ENCODE data around the gene BIN1.

The BIN1 gene

DNA sequence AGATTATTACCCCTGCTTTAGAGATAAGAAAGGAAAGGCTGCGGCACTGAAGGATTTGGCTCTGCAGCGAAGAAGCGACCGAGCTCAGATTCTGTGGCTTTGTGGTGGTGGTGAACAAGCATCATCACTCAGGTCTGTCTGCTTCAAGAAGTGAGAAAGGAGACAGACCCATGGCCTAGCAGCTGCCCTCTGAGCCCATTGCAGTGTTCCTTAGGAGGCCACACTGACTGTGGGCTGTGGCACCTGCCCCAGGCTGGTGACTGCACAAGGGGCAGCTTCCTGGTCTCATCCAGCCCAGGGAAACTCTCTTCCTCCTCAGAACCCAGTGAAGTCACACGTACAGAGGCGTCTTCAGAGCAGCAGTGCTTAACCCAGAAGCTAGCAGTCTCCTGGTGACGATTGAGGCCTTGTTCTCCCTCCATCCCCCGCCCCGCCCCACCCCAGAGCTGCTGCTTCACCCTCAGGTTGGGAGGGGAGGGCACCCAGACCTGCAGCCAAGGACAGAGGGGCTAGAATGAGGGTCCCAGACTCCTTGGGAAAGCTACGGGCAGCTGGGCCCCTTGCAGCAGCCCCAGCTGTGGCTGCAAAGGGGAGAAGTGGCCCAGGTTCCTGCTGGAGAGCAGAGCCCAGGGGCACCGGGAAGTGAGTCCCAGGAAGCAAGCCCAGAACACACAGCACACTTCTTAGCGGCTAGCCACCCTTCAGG is 22.2 kb downstream of the BIN1 start:
- DNase-seq (ENCODE audit: low read depth): no peak
- TF ChIP-seq, protein P1, sequence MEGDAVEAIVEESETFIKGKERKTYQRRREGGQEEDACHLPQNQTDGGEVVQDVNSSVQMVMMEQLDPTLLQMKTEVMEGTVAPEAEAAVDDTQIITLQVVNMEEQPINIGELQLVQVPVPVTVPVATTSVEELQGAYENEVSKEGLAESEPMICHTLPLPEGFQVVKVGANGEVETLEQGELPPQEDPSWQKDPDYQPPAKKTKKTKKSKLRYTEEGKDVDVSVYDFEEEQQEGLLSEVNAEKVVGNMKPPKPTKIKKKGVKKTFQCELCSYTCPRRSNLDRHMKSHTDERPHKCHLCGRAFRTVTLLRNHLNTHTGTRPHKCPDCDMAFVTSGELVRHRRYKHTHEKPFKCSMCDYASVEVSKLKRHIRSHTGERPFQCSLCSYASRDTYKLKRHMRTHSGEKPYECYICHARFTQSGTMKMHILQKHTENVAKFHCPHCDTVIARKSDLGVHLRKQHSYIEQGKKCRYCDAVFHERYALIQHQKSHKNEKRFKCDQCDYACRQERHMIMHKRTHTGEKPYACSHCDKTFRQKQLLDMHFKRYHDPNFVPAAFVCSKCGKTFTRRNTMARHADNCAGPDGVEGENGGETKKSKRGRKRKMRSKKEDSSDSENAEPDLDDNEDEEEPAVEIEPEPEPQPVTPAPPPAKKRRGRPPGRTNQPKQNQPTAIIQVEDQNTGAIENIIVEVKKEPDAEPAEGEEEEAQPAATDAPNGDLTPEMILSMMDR (IDR thresholded peaks at IDR 0.05; ENCODE audit: control insufficient read depth, insufficient read depth, low read depth, low read length, missing control alignments): no peak
- H3K4me3 ChIP-seq (ENCODE audit: control insufficient read depth, low read depth, low read length): peak overlapping the region; percentile 10; the same call in 1 of the 2 replicates

DNA sequence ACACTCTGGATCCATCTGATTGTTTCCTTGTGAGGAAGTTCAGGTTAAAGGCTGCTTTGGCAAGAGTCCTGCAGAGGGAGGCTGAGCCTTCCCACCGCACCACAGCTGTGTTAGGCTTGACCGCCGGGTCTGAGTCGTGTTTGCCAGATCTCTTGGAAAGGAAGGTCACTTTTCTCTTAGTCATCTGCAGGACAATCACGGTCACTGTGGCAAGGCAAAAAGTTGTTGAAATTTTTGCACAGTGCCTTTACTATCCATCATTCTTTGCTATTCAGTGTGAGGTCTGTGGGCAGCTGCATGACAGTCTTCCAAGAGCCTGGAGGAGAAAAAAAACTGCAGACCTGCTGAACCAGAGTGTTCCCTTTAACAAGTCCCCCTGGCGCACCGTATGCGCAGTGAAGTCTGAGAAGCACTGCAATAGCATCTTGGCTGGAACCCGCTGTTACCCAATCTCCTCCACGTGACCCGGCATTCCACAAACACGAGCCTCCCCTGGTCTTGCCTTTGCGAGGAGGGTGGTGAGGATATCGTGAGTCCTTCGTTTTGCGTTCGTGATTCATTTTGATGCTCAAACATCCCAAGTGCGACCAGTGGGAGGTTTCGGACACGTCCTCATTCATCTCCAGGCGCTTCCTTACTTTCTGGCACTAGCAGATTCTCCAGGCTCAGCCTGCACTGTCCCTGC is 23.0 kb downstream of the BIN1 start:
- H3K4me3 ChIP-seq (ENCODE audit: control insufficient read depth, low read depth, low read length): peak overlapping the region; percentile 10; the same call in 1 of the 2 replicates

DNA sequence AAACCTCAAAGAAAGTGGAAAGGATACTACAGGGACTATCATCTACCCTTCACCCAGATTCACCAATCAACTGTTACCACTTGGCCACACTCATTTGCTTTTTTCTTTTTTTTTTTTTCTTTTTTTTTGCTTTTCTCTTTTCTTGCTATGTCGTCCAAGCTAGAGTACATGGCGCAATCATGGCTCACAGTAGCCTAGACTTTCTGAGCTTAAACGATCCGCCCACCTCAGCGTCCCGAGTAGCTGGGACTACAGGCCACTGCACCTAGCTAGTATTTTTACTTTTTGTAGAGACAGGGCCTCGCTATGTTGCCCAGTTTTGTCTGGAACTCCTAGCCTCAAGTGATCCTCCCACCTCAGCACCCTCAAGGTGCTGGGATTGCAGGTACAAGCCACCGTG is 24.0 kb downstream of the BIN1 start:
- TF ChIP-seq, protein P1 (IDR thresholded peaks at IDR 0.05; ENCODE audit: control insufficient read depth, insufficient read depth, low read depth, low read length, missing control alignments): no peak
- no peak overlapping the region for H3K4me3 ChIP-seq (ENCODE audit: control insufficient read depth, low read depth, low read length)
- DNase-seq (ENCODE audit: low read depth): no peak

More for the DNA sequence above, 23.0 kb downstream of the BIN1 start:
- TF ChIP-seq, protein P1 (IDR thresholded peaks at IDR 0.05; ENCODE audit: control insufficient read depth, insufficient read depth, low read depth, low read length, missing control alignments): peak; percentile 30
- DNase-seq (ENCODE audit: low read depth): peak; percentile 92

DNA sequence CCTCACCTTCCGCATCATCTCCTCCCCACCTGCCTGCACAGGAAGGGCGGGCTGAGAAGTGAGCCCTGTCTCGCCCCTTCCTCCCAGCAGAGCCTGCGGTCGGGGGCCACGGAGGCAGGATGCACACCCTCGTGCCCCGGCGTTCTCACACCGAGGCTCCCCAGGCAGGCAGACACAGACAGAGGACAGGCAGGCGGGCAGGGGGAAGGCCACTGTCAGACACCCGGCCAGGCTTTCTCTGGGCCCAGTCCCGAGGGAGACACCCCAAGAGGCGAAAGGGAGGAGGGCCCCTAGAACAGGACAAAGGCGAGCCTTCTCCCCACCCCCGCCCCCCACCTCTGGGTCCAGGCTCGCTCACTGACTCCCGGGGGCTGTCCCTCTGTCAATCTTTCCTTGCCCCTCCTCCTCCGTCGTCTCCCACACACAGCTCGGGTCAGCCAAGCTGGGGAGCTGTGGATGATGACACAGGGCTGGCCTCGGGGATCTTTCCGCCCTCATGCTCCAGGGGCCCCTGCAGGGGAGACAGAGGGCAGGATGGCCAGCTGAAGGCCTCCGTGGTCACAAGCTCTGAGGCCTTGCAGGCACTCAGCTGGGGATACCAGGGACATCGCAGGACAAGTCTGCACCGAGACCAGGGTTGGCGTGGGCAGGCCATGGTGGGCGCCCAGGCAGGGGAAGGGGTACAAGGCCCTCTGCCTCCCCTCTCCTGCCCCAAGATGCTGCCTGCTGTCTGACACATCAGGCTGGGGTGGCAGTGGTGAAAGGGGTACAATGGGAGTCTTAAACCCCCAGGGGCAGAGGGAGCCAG is 24.9 kb downstream of the BIN1 start:
- no peak overlapping the region for H3K4me3 ChIP-seq (ENCODE audit: control insufficient read depth, low read depth, low read length)
- DNase-seq (ENCODE audit: low read depth): no peak
- TF ChIP-seq, protein P1 (IDR thresholded peaks at IDR 0.05; ENCODE audit: control insufficient read depth, insufficient read depth, low read depth, low read length, missing control alignments): no peak

DNA sequence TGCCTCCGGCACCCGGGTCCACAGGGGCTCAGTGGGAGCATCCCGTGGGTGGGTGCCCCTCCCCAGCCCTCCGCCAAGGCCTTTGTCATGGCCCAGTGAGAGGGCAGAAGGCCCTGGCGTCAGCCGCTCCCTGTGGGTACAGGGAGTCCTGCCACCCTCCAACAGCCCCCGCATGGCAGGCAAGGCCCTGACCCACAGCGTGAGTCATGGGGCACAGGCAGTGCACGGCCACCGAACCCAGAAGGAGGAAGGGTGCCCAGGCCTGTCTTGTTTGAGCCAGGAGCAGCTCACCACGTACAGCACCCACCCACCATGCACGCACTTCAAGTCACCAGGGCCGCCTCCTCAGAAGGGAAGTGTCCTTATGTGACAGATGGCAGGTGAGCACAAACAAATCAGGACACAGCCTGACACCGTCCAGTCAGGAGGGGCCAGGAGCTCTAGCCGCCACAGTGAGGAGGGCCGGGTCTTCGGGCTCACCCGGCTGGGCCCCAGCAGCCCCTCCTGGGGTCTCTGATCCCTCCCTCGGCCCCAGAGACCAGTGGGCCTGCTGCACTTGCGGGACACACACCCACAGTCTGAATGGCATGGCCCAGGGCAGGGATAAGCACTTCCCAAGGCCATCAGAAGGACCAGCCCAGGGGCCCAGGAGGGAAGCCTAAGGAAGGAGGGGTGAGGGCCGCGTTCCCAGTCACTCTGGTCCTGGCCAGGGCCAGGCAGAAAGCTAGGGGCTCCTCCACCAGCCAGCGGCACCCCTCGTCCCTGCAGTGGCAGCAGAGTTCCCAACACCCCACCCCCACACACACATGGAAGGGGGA is 25.8 kb downstream of the BIN1 start:
- H3K4me3 ChIP-seq (ENCODE audit: control insufficient read depth, low read depth, low read length): no peak overlapping the region
- no peak for DNase-seq (ENCODE audit: low read depth)
- TF ChIP-seq, protein P1 (IDR thresholded peaks at IDR 0.05; ENCODE audit: control insufficient read depth, insufficient read depth, low read depth, low read length, missing control alignments): no peak
